ENCODE results near the gene SKOR1. TPM values are rescaled to one million over a fixed set of nuclear protein-coding genes. Genes with fewer than 3 reads are reported as not detected.

Gene SKOR1
- polyA plus RNA-seq, 1 of the 3 experiments (the other 2 are of a cell fraction): 0.26 TPM

GRCh38 chr15:67850994-67851571 lies 25.8 kb downstream of the SKOR1 start:
- H3K4me2 ChIP-seq: no peak overlapping the region
- no peaks in the 10 kb centered on the region for H3K79me2 ChIP-seq (ENCODE audit: insufficient read depth)
- H3F3A ChIP-seq (replicated peaks; ENCODE audit: insufficient read depth): no peaks in the 10 kb centered on the region
- no peaks in the 10 kb centered on the region for H3K9me3 ChIP-seq
- no peak overlapping the region for H3K27ac ChIP-seq (ENCODE audit: low read depth in 2 of 2, low read length in 1 of 2)
- no peak overlapping the region for H3K4me3 ChIP-seq (ENCODE audit: low read depth in 2 of 2, low read length in 1 of 2)
- H3K27me3 ChIP-seq (ENCODE audit: insufficient read depth): no peaks in the 10 kb centered on the region
- no peak for TF ChIP-seq EP300 (IDR thresholded peaks at IDR 0.05; ENCODE audit: borderline replicate concordance in 1 of 2, low read depth in 1 of 2, low read length in 1 of 2)
- ChIA-PET CTCF (interaction anchor here (0.9 to 4.2 kb wide), 2 partner anchors 12 kb away, joined by 4 to 31 read pairs; no protein-coding TSS in a partner anchor), POLR2A (no interaction called here)
- 70% methylated on average over 4 of the region's 4 CpGs for WGBS (ENCODE audit: low lambda C conversion rate)
- H3K4me1 ChIP-seq (ENCODE audit: control insufficient read depth in 1 of 2, insufficient read depth in 2 of 2, low read depth in 1 of 2, low read length in 1 of 2): peaks cover 0 to 6% of the 10 kb centered on the region in 2 experiments; a peak in 1 of 4 replicates
- no peak for DNase-seq
- no peak overlapping the region for H2AFZ ChIP-seq (ENCODE audit: low read depth)
- H4K20me1 ChIP-seq (ENCODE audit: insufficient read depth): no peaks in the 10 kb centered on the region
- H3K36me3 ChIP-seq (replicated peaks in 1 of 2; ENCODE audit: control insufficient read depth in 1 of 2, insufficient read depth in 2 of 2, low read length in 1 of 2): no peaks in the 10 kb centered on the region
- H3K9ac ChIP-seq: no peak overlapping the region
- H3K9me2 ChIP-seq: no peaks in the 10 kb centered on the region

GRCh38 chr15:67852418-67852817 lies 27.1 kb downstream of the SKOR1 start:
- no peaks in the 10 kb centered on the region for H4K20me1 ChIP-seq (ENCODE audit: insufficient read depth)
- H3K4me2 ChIP-seq: no peak overlapping the region
- ChIA-PET POLR2A (no interaction called here), CTCF (interaction anchor here (4.2 kb wide), 1 partner anchor 11 kb away, joined by 31 read pairs; no protein-coding TSS in a partner anchor)
- H3K27ac ChIP-seq (ENCODE audit: low read depth in 2 of 2, low read length in 1 of 2): no peak overlapping the region
- H3K9me3 ChIP-seq: no peaks in the 10 kb centered on the region
- H3F3A ChIP-seq (replicated peaks; ENCODE audit: insufficient read depth): no peaks in the 10 kb centered on the region
- WGBS (ENCODE audit: low lambda C conversion rate): 63% methylated on average over 3 of the region's 3 CpGs
- no peaks in the 10 kb centered on the region for H3K9me2 ChIP-seq
- H3K4me1 ChIP-seq (ENCODE audit: control insufficient read depth in 1 of 2, insufficient read depth in 2 of 2, low read depth in 1 of 2, low read length in 1 of 2): peaks cover 0 to 9% of the 10 kb centered on the region in 2 experiments; a peak in 1 of 4 replicates
- no peak overlapping the region for H3K4me3 ChIP-seq (ENCODE audit: low read depth in 2 of 2, low read length in 1 of 2)
- no peak overlapping the region for H2AFZ ChIP-seq (ENCODE audit: low read depth)
- no peak for DNase-seq
- H3K9ac ChIP-seq: no peak overlapping the region
- TF ChIP-seq SIN3A (IDR thresholded peaks at IDR 0.05; ENCODE audit: borderline replicate concordance, low read depth, low read length) (no peak), NRF1 (IDR thresholded peaks at IDR 0.05; ENCODE audit: low read depth, low read length) (no peak), RXRA (IDR thresholded peaks at IDR 0.05; ENCODE audit: borderline replicate concordance, low read depth) (no peak), MAX (IDR thresholded peaks at IDR 0.05; ENCODE audit: low read depth) (no peak), SMC3 (IDR thresholded peaks at IDR 0.05; ENCODE audit: low read depth, low read length) (no peak), TEAD4 (IDR thresholded peaks at IDR 0.05; ENCODE audit: borderline replicate concordance, insufficient read depth) (no peak), USF2 (IDR thresholded peaks at IDR 0.05; ENCODE audit: borderline replicate concordance, low read depth, low read length) (no peak)
- H3K36me3 ChIP-seq (replicated peaks in 1 of 2; ENCODE audit: control insufficient read depth in 1 of 2, insufficient read depth in 2 of 2, low read length in 1 of 2): no peaks in the 10 kb centered on the region
- H3K79me2 ChIP-seq (ENCODE audit: insufficient read depth): no peaks in the 10 kb centered on the region
- no peaks in the 10 kb centered on the region for H3K27me3 ChIP-seq (ENCODE audit: insufficient read depth)

GRCh38 chr15:67853454-67853853 lies 28.1 kb downstream of the SKOR1 start:
- H3K4me1 ChIP-seq (ENCODE audit: control insufficient read depth in 1 of 2, insufficient read depth in 2 of 2, low read depth in 1 of 2, low read length in 1 of 2): peaks cover 0 to 7% of the 10 kb centered on the region in 2 experiments; a peak in 1 of 4 replicates
- TF ChIP-seq TEAD4 (IDR thresholded peaks at IDR 0.05; ENCODE audit: borderline replicate concordance, insufficient read depth) (no peak), RXRA (IDR thresholded peaks at IDR 0.05; ENCODE audit: borderline replicate concordance, low read depth) (no peak), USF1 (IDR thresholded peaks at IDR 0.05; ENCODE audit: borderline replicate concordance, low read depth) (no peak), JUND (IDR thresholded peaks at IDR 0.05) (no peak), FOXJ3 (CRISPR knock-in tag; IDR thresholded peaks at IDR 0.05) (no peak)
- no peak for DNase-seq
- H3K4me2 ChIP-seq: no peak overlapping the region
- H3F3A ChIP-seq (replicated peaks; ENCODE audit: insufficient read depth): no peaks in the 10 kb centered on the region
- 88% methylated on average over 3 of the region's 3 CpGs for WGBS (ENCODE audit: low lambda C conversion rate)
- CTCF ChIA-PET: interaction anchor here (0.8 to 4.2 kb wide), 5 partner anchors 10 to 907 kb away, joined by 3 to 31 read pairs (median 3); no protein-coding TSS in a partner anchor
- H3K27me3 ChIP-seq (ENCODE audit: insufficient read depth): no peaks in the 10 kb centered on the region
- H3K27ac ChIP-seq (ENCODE audit: low read depth in 2 of 2, low read length in 1 of 2): no peak overlapping the region
- H3K9ac ChIP-seq: no peak overlapping the region
- no peaks in the 10 kb centered on the region for H3K36me3 ChIP-seq (replicated peaks in 1 of 2; ENCODE audit: control insufficient read depth in 1 of 2, insufficient read depth in 2 of 2, low read length in 1 of 2)
- H3K9me3 ChIP-seq: no peaks in the 10 kb centered on the region
- no peak overlapping the region for H3K4me3 ChIP-seq (ENCODE audit: low read depth in 2 of 2, low read length in 1 of 2)
- H4K20me1 ChIP-seq (ENCODE audit: insufficient read depth): no peaks in the 10 kb centered on the region
- no peaks in the 10 kb centered on the region for H3K79me2 ChIP-seq (ENCODE audit: insufficient read depth)
- H2AFZ ChIP-seq (ENCODE audit: low read depth): no peak overlapping the region
- H3K9me2 ChIP-seq: no peaks in the 10 kb centered on the region
- POLR2A ChIA-PET: no interaction called here
